Stimulated activated CD4-positive, alpha-beta T cell treated with anti-CD3 and anti-CD28 coated beads, Interleukin-15, amount 100 ng/mL, for 24 hours (primary cell): ENCODE data around the gene OR8G1.
"Not testable (repeated sequence)": the region's sequence is repeated elsewhere in the genome, so short reads cannot be mapped to it uniquely, and the experiment has no call there.

Experiments used
- DNase-seq: peaks from one replicate; pipeline ENCODE4 v3.0.0-alpha.2; 2020

The OR8G1 gene

DNA sequence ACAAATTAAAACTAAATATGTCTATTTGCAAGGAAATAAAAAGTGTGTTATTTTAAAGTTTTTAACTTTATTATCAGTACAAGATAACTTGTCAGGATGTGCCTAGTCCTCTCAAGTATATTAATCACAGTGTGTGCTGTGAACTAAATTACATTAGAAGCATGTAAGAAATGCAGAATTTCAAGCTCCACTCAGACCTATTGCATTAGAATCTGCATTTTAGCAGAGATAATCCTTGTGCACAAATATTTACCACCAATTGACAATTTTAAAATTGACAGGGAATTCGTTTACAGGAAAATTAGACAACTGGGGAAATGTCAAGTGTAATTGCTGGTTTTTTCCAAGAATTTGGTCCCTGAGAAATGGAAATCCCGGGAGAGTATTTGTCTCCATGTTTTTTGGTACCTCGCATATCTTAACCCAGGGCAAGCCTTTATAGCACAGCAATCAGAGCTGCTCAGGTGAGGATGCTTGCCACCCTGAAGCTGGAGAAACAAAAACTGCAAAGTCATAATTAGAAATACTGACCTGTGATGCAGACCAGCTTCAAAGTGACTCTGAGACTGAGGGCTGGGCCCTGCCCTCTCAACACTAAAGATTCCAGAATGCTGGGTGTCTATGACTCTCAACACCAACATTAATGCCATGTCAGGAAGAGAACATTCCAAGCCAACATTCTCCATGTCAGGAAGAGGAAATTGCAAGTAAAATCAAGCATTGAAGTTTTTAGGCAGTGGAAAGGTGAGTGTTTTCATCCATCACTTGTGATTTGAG lies at the start of gene OR8G1:
Gene OR8G1 (plus strand): TSS at position 475 of the 777 bp plus-strand sequence. CDS start 8,581 bp downstream, outside the sequence.
- DNase-seq, result no peak

GRCh38 chr11:124193221-124194010 lies 47.5 kb upstream of the OR8G1 start:
- DNase-seq, result no peak

DNA sequence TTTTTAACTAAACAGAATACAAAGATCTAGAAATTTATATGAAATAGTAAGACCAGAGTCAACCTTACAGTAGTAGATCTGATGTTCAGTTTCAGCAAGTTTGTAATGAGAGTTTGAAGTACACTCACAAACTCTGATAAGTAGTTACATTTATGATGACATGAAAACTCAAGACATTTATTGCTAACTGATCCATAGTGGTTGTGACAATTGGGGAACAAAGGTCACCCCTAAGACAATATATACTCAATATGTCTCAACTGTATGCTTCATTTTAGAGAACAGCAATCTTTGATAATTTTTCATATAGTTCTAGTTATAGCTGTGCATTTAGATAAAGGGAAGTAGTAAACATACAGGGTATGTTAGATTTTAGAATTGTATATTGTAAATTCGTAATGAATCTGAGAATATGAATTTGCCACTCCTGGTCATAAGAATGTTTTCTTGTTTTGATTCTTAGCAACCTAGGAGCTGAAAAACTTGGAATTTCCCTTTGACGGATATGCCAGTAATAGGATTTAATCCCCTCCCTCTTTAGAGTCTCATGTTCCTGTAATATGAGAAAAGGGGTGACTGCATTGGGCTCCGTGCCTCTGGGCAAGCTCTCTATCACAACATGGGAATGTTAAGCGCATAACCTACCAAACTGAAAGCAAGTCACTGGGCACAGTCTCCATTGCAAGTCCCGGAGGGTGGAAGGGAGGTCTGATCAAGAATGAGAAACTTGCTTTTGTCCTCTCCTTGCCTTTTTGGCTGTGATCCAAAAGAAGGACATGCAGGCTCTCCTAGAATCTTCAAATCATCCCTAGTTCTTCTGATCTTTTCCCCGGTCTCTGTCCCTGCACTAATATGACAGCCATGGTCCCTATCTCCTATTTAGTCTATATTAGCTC lies 46.4 kb upstream of the OR8G1 start:
- DNase-seq, result no peak

GRCh38 chr11:124195189-124195734 lies 45.6 kb upstream of the OR8G1 start:
- peak; percentile 59 for DNase-seq

DNA sequence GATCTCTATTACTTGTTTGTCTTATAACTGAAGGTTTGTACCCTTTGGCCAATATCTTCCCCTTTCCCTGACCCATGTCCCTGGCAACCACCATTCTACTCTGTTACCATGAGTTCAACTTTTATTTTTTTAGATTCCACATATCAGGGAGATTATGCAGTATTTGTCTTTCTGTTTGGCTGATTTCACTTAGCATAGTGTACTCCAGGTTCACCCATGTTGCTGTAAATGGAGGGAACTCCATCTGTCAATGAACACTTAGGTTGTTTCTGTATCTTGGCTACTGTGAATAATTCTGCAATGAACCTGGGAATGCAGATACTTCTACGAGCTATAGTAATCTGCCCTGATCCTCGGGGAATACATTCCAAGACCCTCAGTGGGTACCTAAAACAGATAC lies 42.9 kb upstream of the OR8G1 start:
- no peak for DNase-seq

- DNase-seq, result no peak
Measured at GRCh38 chr11:124198897-124199296, 42.0 kb upstream of the OR8G1 start.

DNA sequence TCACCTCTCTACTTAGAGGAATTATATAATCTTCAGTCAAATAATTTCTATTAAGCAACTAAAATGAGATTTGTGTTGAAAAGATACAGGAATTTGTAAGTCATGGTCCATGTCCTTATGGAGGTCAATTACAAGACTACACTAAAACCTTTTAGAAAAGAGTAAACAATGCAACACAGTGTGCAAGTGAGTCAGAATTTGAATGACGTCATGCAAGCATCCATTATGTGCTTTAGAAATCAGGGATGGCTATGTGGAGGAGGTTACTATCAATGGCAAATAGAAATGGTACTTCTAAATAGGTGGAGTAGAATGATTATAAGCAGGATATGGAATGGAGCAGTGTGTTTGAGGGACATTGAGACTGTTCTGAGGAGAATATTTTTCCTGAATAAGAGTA lies 41.2 kb upstream of the OR8G1 start:
- no peak for DNase-seq

DNA sequence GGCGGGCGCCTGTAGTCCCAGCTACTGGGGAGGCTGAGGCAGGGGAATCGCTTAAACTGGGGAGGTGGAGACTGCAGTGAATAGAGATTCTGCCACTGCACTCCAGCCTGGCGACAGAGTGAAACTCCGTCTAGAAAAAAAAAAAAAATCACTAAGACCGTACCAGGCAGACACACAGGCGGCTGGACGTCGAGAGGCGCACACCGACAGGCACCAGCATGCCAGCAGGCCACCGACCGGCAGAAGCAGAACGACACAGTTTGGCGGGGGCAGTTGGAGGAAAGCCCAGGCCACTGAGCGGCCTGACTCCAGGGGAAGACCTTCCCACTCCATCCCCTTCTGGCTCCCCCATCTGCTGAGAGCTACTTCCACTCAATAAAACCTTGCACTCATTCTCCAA lies 40.2 kb upstream of the OR8G1 start:
- DNase-seq, result no peak

GRCh38 chr11:124202951-124203350 lies 37.9 kb upstream of the OR8G1 start:
- DNase-seq, result no peak

DNA sequence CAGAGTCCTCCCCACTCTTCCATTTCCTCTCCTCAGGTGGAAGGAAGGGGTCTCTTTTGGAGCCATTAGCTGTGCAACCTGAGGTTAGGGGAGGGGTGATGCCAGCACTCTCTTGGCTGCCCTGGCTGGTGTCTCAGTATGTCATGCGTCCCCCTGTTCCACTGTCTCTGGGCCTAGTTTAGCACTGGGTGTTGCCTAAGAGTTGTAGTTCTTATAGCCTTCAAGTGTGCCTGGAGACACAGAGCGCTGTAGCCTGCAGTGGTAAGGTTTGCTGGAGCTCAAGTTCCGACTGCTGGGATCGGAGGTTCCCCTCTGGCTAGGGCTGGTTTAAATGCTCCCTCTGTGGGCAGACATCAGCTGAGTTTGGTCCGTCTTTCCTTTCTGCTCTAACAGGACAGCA lies 36.9 kb upstream of the OR8G1 start:
- DNase-seq, result no peak

DNA sequence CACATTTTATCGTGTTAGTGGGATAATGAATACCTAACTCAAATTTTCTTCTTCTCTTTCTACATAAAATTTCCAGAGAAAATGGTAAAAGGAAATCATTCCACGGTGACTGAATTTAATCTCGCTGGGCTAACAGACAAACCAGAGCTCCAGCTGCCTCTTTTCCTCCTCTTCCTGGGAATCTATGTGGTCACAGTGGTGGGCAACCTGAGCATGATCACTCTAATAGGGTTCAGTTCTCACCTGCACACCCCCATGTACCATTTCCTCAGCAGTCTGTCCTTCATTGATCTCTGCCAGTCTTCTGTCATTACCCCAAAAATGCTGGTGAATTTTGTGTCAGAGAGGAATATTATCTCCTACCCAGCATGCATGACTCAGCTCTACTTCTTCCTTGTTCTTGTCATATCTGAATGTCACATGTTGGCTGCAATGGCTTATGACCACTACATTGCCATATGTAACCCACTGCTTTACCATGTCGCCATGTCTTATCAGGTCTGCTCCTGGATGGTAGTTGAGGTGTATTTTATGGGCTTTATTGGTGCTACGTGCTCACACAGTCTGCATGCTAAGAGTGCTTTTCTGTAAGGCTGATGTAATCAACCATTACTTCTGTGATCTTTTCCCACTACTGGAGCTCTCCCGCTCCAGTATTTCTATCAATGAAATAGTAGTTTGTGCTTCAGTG lies 33.6 kb upstream of the OR8G1 start:
- DNase-seq, result no peak

DNA sequence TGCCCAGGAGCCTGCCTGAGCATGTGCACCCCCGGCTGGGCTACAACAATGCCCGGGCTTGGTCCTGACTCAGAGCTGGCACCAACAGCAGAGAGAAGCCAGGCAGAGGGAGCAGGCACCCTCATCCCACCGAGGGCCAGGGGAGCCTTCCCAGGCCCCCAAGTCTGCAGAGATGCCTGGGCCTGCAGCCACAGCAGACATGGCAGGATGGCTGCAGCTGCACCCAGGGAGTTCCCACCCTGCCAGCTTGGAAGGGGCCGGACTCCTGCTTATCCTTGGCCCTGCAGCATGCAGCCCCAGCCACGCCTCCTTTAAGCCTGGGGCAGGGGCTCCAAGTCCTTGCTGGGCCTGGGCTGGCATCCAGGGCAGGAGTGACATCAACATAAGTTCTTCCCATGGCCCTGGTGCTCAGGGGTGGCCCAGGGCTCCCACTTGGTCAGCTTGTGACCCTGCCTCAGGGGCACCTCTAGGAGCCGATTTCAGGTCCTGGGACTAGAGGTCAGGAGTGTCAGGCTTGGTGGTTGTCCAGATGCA lies 31.0 kb upstream of the OR8G1 start:
- DNase-seq, result no peak

DNA sequence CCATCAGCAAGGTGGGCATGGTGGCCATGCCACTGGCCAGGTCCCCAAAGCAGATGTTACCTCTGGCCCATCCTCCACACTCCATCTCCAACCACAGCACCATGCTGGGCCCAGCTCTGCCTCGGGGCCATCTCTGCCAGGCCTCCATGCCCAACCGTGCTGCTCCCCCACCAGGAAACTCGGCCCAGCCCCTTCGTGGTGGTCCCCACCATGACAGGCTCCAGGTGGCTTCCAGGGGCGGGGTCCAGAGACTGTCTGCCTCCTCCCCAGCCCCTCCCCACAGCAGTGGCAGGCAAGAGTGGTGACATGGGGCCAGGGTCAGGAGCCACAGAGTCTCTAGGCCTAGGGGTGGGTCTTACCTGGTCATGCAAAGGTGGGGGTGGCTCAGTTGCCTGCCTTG lies 30.5 kb upstream of the OR8G1 start:
- DNase-seq, result no peak

- DNase-seq, result no peak
Measured at GRCh38 chr11:124211321-124211720, 29.6 kb upstream of the OR8G1 start.

GRCh38 chr11:124214027-124214426 lies 26.9 kb upstream of the OR8G1 start:
- DNase-seq, result no peak

DNA sequence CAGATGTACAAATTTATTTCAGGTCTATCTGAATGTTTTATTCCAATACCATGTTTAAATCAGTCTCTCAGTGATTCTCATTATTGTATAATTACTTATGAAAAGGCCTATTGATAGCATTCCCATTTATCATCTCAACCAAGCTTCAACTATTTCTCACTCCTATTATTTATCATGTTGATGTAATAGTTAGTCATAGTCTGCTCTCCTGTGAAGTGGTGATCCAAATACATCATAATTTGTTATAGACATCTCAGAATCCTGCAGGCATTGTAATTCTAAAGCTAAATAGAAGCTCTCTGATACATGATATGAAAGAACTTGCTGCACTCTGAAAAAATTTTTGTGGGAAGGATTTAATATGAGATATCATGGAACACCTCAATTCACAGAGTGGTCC lies 21.8 kb upstream of the OR8G1 start:
- DNase-seq, result no peak

- DNase-seq, result no peak
Measured at GRCh38 chr11:124222407-124222806, 18.5 kb upstream of the OR8G1 start.

- DNase-seq, result not testable (repeated sequence)
Measured at GRCh38 chr11:124224618-124225423, 16.1 kb upstream of the OR8G1 start.

DNA sequence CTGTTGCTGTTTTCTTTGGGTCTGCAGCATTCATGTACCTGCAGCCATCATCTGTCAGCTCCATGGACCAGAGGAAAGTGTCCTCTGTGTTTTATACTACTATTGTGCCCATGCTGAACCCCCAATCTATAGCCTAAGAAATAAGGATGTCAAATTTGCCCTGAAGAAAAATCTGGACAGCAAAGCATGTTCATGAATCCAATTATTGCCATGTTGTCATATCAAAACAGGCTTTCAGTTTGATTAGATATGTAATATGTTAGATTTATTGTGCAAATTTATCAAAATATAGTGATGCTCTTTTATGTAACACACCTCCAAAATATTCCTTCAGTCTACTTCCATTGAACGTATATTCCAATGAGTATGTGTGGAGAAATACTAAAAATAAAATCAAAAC lies 15.4 kb upstream of the OR8G1 start:
- DNase-seq, result no peak

GRCh38 chr11:124233376-124233775 lies 7.5 kb upstream of the OR8G1 start:
- no peak for DNase-seq

DNA sequence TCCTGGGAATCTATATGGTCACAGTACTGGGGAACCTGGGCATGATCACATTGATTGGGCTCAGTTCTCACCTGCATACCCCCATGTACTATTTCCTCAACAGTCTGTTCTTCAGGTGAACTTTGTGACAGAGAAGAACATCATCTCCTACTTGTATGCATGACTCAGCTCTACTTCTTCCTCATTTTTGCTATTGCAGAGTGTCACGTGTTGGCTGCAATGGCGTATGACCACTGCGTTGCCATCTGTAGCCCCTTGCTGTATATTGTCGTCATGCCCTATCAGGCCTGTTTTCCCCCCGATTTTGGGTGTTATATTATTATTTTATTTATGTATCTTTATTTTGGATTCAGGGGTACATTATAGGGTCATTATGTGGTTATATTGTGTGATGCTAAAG lies 2.4 kb upstream of the OR8G1 start:
- DNase-seq, result no peak
